ENCODE measurements around the gene EYA4. TPM values are rescaled to one million over a fixed set of nuclear protein-coding genes. Genes with fewer than 3 reads are reported as not detected.

Gene EYA4
- total RNA-seq, 2 experiments from 2014 or later: not detected

GRCh38 chr6:133333852-133334251 is 92.7 kb downstream of the EYA4 start:
- Histone ChIP-seq H3K27ac (ENCODE audit: low read depth in 1 of 2, low read length in 2 of 2) (no peak overlapping the region), H3K4me1 (ENCODE audit: insufficient read depth, low read length) (no peaks in the 10 kb centered on the region), H3K4me3 (ENCODE audit: low read length) (no peak overlapping the region), H3K9me3 (ENCODE audit: control insufficient read depth in 1 of 2, insufficient read depth in 1 of 2, low read length in 2 of 2) (no peaks in the 10 kb centered on the region), H3K36me3 (ENCODE audit: insufficient read depth, low read length) (no peaks in the 10 kb centered on the region), H3K27me3 (ENCODE audit: control insufficient read depth in 1 of 2, insufficient read depth in 2 of 2, low read length in 2 of 2) (no peaks in the 10 kb centered on the region)
- no peak overlapping the region for H3K4me3 Mint-ChIP-seq
- no peak overlapping the region for H3K27ac Mint-ChIP-seq
- no peak for DNase-seq
- intact Hi-C loops (cut with DNase I, micrococcal nuclease): no loop called here
- H3K36me3 Mint-ChIP-seq (ENCODE audit: low read depth): no peaks in the 10 kb centered on the region
- no peaks in the 10 kb centered on the region for H3K9me3 Mint-ChIP-seq
- ChIA-PET CTCF (no interaction called here), POLR2A (no interaction called here)
- H3K27me3 Mint-ChIP-seq: no peaks in the 10 kb centered on the region
- H3K4me1 Mint-ChIP-seq (ENCODE audit: low read depth): no peaks in the 10 kb centered on the region
- ATAC-seq (ENCODE audit: poor library complexity): no peak
- TF ChIP-seq CTCF (IDR thresholded peaks at IDR 0.05): no peak

- H3K27me3 Mint-ChIP-seq: no peaks in the 10 kb centered on the region
- POLR2A ChIA-PET: no interaction called here
- CTCF ChIA-PET: no interaction called here
- H3K9me3 Mint-ChIP-seq: no peaks in the 10 kb centered on the region
- Histone ChIP-seq H3K9me3 (ENCODE audit: control insufficient read depth in 1 of 2, insufficient read depth in 1 of 2, low read length in 2 of 2) (no peaks in the 10 kb centered on the region), H3K4me1 (ENCODE audit: insufficient read depth, low read length) (no peaks in the 10 kb centered on the region), H3K27ac (ENCODE audit: low read depth in 1 of 2, low read length in 2 of 2) (no peak overlapping the region), H3K4me3 (ENCODE audit: low read length) (no peak overlapping the region), H3K27me3 (ENCODE audit: control insufficient read depth in 1 of 2, insufficient read depth in 2 of 2, low read length in 2 of 2) (no peaks in the 10 kb centered on the region), H3K36me3 (ENCODE audit: insufficient read depth, low read length) (no peaks in the 10 kb centered on the region)
- intact Hi-C loops (cut with DNase I, micrococcal nuclease): no loop called here
- H3K4me1 Mint-ChIP-seq (ENCODE audit: low read depth): no peaks in the 10 kb centered on the region
- no peak for TF ChIP-seq CTCF (IDR thresholded peaks at IDR 0.05)
- DNase-seq: no peak
- H3K36me3 Mint-ChIP-seq (ENCODE audit: low read depth): no peaks in the 10 kb centered on the region
- H3K27ac Mint-ChIP-seq: no peak overlapping the region
- ATAC-seq (ENCODE audit: poor library complexity): no peak
- no peak overlapping the region for H3K4me3 Mint-ChIP-seq
These were observed 96.2 kb downstream of the EYA4 start for GRCh38 chr6:133337308-133337707.

GRCh38 chr6:133339543-133340384 is 98.6 kb downstream of the EYA4 start:
- no peak for ATAC-seq (ENCODE audit: poor library complexity)
- Mint-ChIP-seq H3K4me3 (no peak overlapping the region), H3K9me3 (no peaks in the 10 kb centered on the region), H3K27ac (no peak overlapping the region), H3K36me3 (ENCODE audit: low read depth) (no peaks in the 10 kb centered on the region), H3K27me3 (no peaks in the 10 kb centered on the region), H3K4me1 (ENCODE audit: low read depth) (no peaks in the 10 kb centered on the region)
- Histone ChIP-seq H3K27ac (ENCODE audit: low read depth in 1 of 2, low read length in 2 of 2) (no peak overlapping the region), H3K4me3 (ENCODE audit: low read length) (no peak overlapping the region), H3K9me3 (ENCODE audit: control insufficient read depth in 1 of 2, insufficient read depth in 1 of 2, low read length in 2 of 2) (no peaks in the 10 kb centered on the region), H3K4me1 (ENCODE audit: insufficient read depth, low read length) (no peaks in the 10 kb centered on the region), H3K27me3 (ENCODE audit: control insufficient read depth in 1 of 2, insufficient read depth in 2 of 2, low read length in 2 of 2) (no peaks in the 10 kb centered on the region), H3K36me3 (ENCODE audit: insufficient read depth, low read length) (no peaks in the 10 kb centered on the region)
- ChIA-PET CTCF (no interaction called here), POLR2A (no interaction called here)
- intact Hi-C loops (cut with DNase I, micrococcal nuclease): no loop called here
- no peak for DNase-seq
- no peak for TF ChIP-seq CTCF (IDR thresholded peaks at IDR 0.05)
